GM10248 (cell line): ENCODE measurements around the gene EXOC7.
A peak's percentile ranks its signal among the peaks of the same experiment; 100 is the strongest.

Source experiments
- CTCF ChIA-PET: fragments of 300-600 bp; sonication (Branson Sonifier 250); formaldehyde crosslinking; extraction: SDS; loops from one replicate; lab custom pipeline; 2021; ENCODE audit warnings: antibody characterized with exemption; lab: Yijun Ruan, JAX
- POLR2A ChIA-PET: fragments of 350-650 bp; sonication (Branson Sonifier 250); formaldehyde crosslinking; extraction: SDS; loops from one replicate; lab custom pipeline; 2020; ENCODE audit warnings: antibody characterized with exemption; lab: Yijun Ruan, JAX
- DNase-seq: peaks from one replicate; pipeline ENCODE4 v3.0.0; 2012; ENCODE audit errors: extremely low spot score
- CTCF ChIP-seq: IDR thresholded peaks from 2 replicates; pipeline ENCODE4 v1.5.1; 2012; ENCODE audit warnings: mild to moderate bottlenecking, low read depth; ENCODE audit errors: extremely low read depth, missing control alignments, control extremely low read depth

EXOC7 gene

GRCh38 chr17:76130473-76130872 is 26.9 kb upstream of the EXOC7 start:
- CTCF ChIA-PET: interaction anchor here (1.0 to 4.7 kb wide), 5 partner anchors 10 to 169 kb away, joined by 3 to 20 read pairs (median 5); partner anchors contain the start of gene FOXJ1
- no peak for TF ChIP-seq CTCF
- POLR2A ChIA-PET: no interaction called here
- DNase-seq: no peak

GRCh38 chr17:76125922-76126321 is 22.3 kb upstream of the EXOC7 start:
- ChIA-PET CTCF (interaction anchor here (0.7 to 15.1 kb wide), 19 partner anchors 7 to 179 kb away, joined by 3 to 337 read pairs (median 5); partner anchors contain the start of gene FOXJ1), POLR2A (interaction anchor here (0.6 kb wide), 1 partner anchor 10 kb away, joined by 3 read pairs; no protein-coding TSS in a partner anchor)
- DNase-seq: no peak
- TF ChIP-seq CTCF: no peak

GRCh38 chr17:76125391-76125675 is 21.7 kb upstream of the EXOC7 start:
- no peak for TF ChIP-seq CTCF
- POLR2A ChIA-PET: interaction anchor here (0.6 kb wide), 1 partner anchor 10 kb away, joined by 3 read pairs; no protein-coding TSS in a partner anchor
- CTCF ChIA-PET: interaction anchor here (0.9 to 15.1 kb wide), 13 partner anchors 8 to 179 kb away, joined by 3 to 337 read pairs (median 5); no protein-coding TSS in a partner anchor
- no peak for DNase-seq

- ChIA-PET POLR2A (interaction anchor here (0.6 kb wide), 1 partner anchor 150 kb away, joined by 4 read pairs; no protein-coding TSS in a partner anchor), CTCF (interaction anchor here (0.8 to 15.1 kb wide), 19 partner anchors 8 to 180 kb away, joined by 3 to 337 read pairs (median 4); no protein-coding TSS in a partner anchor)
- DNase-seq: no peak
- peak; percentile 20 for TF ChIP-seq CTCF
Observed at GRCh38 chr17:76124582-76125390, 21.2 kb upstream of the EXOC7 start.

GRCh38 chr17:76123749-76124581 is 20.4 kb upstream of the EXOC7 start:
- CTCF ChIA-PET: interaction anchor here (0.8 to 15.1 kb wide), 17 partner anchors 9 to 274 kb away, joined by 3 to 337 read pairs (median 4); partner anchors contain the start of gene EXOC7
- POLR2A ChIA-PET: interaction anchor here (0.6 to 2.1 kb wide), 4 partner anchors 39 to 155 kb away, joined by 4 to 7 read pairs (median 6); no protein-coding TSS in a partner anchor
- TF ChIP-seq CTCF: no peak
- DNase-seq: no peak

- no peak for DNase-seq
- CTCF ChIA-PET: interaction anchor here (1.0 to 15.1 kb wide), 14 partner anchors 11 to 275 kb away, joined by 3 to 337 read pairs (median 6); partner anchors contain the start of gene EXOC7
- no peak for TF ChIP-seq CTCF
- POLR2A ChIA-PET: interaction anchor here (0.6 to 2.1 kb wide), 3 partner anchors 40 to 156 kb away, joined by 5 to 7 read pairs (median 6); no protein-coding TSS in a partner anchor
Observed at GRCh38 chr17:76123191-76123499, 19.6 kb upstream of the EXOC7 start.
